ENCODE measurements around the gene HPDL.
"Not testable (repeated sequence)": the region's sequence is repeated elsewhere in the genome, so short reads cannot be mapped to it uniquely, and the experiment has no call there.

HPDL gene

GRCh38 chr1:45354838-45355237, 28.1 kb downstream of the HPDL start:
- DNase-seq: no peak

GRCh38 chr1:45355683-45356082, 29.0 kb downstream of the HPDL start:
- no peak for DNase-seq

- no peak for DNase-seq
Measured at GRCh38 chr1:45356186-45356585, 29.5 kb downstream of the HPDL start.

GRCh38 chr1:45359882-45360513, 33.3 kb downstream of the HPDL start:
- peak; percentile 56 to 65 for DNase-seq

DNA sequence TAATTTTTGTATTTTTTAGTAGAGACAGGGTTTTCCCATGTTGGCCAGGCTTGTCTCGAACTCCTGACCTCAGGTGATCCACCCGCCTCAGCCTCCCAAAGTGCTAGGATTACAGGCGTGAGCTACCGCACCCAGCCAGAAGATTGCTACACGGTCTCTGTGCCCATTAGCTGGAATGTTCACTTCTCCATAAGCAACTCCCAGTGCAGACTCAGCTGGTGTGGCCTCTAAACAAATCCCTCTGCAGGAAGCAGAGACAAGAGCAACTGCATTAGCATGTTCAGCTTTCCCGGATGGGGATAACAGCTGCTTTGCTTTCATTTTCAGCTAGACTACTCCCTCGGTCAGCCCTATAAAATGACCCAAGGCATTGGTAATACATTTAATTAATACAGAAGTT, 34.3 kb downstream of the HPDL start:
- not testable (repeated sequence) for DNase-seq

- DNase-seq: no peak
Measured at GRCh38 chr1:45364294-45364693, 37.6 kb downstream of the HPDL start.

DNA sequence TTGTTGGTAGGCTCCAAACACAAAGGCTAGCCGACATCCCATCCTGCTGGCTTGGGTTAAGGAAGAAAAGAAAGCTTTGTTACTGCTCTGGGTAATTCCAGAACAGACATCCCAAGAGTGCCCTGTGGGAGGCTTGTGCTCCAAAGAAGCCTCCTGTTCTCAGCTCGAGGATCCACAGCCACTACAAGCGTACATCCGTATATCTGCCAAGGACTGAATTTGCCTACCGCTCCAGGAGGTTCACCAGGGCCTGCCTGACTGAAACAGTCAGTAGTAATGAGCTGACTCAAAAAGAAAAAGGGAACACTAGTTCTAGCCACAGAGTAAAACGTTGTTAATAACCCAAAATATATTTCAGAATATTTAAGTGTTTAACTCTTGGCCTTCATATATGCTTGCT, 38.4 kb downstream of the HPDL start:
- no peak for DNase-seq

DNA sequence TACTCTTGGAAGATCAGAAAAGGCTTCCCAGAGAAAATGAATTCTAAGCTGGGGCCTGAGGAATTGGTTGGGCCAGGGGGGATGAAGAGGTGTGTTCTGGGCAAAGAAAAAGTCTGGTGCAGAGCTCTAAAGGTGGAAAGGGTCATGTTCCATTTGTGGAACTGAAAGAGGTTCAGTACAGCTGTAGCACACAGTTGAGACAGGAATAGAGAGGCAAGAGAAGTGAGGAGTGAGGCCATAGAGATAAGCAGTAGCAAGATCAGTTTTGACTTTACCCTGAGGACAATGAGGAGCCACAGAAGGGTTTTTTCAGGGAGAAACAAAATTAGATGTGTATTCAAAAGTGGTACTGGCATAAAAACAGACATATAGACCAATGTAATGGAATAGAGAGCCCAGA, 43.9 kb downstream of the HPDL start:
- no peak for DNase-seq

DNA sequence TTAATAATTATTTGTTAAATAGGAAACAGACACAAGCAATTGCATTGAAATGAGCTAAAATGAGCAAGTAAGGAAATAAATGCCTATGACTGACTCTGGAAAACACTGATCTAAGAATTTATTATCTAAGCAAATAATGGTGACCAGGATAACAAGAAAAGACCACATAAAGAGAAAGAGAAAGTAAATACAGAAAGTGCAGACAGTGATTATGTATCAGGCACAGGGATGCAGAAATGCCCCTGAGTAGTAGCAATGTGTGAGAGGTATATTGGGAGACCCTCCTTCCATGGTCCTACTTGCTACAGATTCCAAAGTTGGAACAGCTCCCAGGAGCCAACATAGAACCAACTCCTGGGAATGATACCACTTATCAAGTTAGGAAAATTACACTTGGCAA, 46.9 kb downstream of the HPDL start:
- no peak for DNase-seq

DNA sequence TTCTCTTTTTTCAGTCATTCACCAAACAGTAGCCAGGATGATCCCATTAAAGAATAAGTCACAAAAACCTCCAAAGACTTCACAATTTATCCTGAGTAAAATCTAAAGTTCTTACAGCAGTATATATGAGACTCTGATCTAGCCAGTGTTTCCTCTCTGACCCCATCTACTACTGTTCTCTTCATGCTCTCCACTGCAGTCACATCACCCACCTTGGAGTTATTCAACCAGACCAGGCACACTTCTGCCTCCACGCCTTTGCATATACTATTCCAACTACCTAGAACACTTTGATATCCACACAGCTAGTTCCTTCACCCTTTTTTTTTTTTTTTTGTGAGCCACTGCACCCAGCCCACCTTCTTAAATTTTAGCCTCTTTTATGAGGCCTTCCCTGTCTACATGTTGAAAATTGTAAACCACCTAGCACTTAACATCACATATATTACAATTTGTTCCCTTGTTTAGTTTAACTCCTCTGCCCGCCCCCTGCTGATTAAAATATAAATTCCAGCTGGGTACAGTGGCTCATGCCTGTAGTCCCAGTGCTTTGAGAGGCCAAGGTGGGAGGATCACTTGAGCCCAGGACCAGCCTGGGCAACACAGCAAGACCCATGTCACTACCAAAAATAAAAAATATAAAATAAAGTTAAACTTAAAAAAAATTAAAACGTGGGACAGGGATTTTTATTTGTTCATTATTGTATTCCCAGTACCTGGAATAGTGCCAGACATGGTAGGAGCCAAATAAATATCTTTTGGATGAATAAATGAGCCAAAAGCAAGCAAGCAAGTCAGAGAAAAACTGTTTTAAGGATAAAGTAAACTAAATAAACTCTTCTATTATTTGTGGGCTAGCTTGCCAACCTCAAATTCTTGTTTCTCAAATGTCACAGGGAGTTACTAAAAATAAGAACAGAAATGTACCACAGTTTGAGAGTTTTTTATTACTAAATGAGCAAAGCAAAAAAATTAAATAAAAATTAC, 48.7 kb downstream of the HPDL start:
- no peak for DNase-seq

- no peak for DNase-seq
Measured at GRCh38 chr1:45378184-45378583, 51.5 kb downstream of the HPDL start.

Measured in NCI-H2081 (cell line).